Endothelial cell of umbilical vein (primary cell): ENCODE data around the gene HRH3.

ENCODE experiments used
- CTCF ChIP-seq, 2 donors: IDR thresholded peaks; 1 replicate in 1 of 2; 2 replicates in 1 of 2; pipeline ENCODE4 v1.5.1; 2011; ENCODE audit warnings: low read length in 2 of 2, mild to moderate bottlenecking in 2 of 2, moderate library complexity in 2 of 2, control low read depth in 1 of 2, inconsistent platforms in 1 of 2, low read depth in 1 of 2; ENCODE audit not compliant: insufficient read depth in 1 of 2; ENCODE audit errors: extremely low read depth in 1 of 2
- JUN ChIP-seq: IDR thresholded peaks from 2 replicates; pipeline ENCODE4 v1.6.1; 2011; ENCODE audit warnings: borderline replicate concordance, low read depth; ENCODE audit not compliant: insufficient read length, insufficient read depth
- MAX ChIP-seq: IDR thresholded peaks from 2 replicates; pipeline ENCODE4 v1.6.1; 2011; ENCODE audit not compliant: insufficient read depth, insufficient read length
- POLR2A ChIP-seq: IDR thresholded peaks from 2 replicates; pipeline ENCODE4 v1.6.1; 2012; ENCODE audit warnings: low read depth, mild to moderate bottlenecking, control low read depth, low read length

GRCh38 chr20:62230276-62230675, 10.2 kb upstream of the HRH3 start:
- TF ChIP-seq CTCF (IDR thresholded peaks at IDR 0.05; ENCODE audit: extremely low read depth in 1 of 2, insufficient read depth in 1 of 2, low read depth in 1 of 2, low read length in 2 of 2) (no peak), POLR2A (no peak), MAX (no peak), JUN (no peak)
